OCI-LY3 (cell line): ENCODE results near the gene AKNA.

ENCODE experiments used
- CTCF ChIP-seq: fragments of 200-600, 300-600 bp; sonication (generic); IDR thresholded peaks from 2 replicates; pipeline ENCODE4 v1.5.1; 2014; ENCODE audit warnings: antibody characterized with exemption, low read length, low read depth
- EZH2phosphoT487 ChIP-seq: fragments of 200-600 bp; shearing (Covaris generic); IDR thresholded peaks from 2 replicates; pipeline ENCODE4 v1.6.1; 2018; ENCODE audit warnings: antibody characterized with exemption, mixed run types, low read depth

GRCh38 chr9:114286146-114286679 is 101.6 kb downstream of the AKNA start:
- TF ChIP-seq CTCF = no peak
- no peak for TF ChIP-seq EZH2phosphoT487
